GM19397 (cell line): ENCODE measurements around the gene ARHGAP24.
"Not testable (repeated sequence)": the region's sequence is repeated elsewhere in the genome, so short reads cannot be mapped to it uniquely, and the experiment has no call there.

Source experiments
- ATAC-seq: cut with Tn5 transposase; IDR thresholded peaks from one replicate; pipeline ENCODE4 v1.9.1; 2021; ENCODE audit warnings: mild to moderate bottlenecking, moderate library complexity; ENCODE audit not compliant: unreplicated experiment

ARHGAP24 gene

GRCh38 chr4:85889314-85889713 is 414.4 kb downstream of the ARHGAP24 start:
- ATAC-seq = no peak

DNA sequence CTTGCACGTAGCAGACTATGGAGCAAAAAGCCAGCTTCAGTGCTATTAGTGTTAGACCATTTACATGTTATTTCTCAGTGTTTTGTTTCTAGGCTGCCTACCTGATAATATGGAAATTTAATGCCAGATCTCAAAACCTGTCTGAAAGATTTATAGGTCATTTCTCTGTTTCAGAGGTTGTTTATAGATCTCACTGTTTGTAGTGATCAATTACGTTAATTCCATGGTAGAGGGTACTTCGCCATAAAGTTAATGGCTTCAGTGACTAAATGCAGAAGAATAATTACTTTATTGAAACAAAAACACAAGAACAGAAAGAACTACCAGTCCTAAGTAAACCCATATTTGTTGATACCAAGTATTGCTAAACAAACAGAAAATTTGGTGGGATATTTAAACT is 420.8 kb downstream of the ARHGAP24 start:
- no peak for ATAC-seq

DNA sequence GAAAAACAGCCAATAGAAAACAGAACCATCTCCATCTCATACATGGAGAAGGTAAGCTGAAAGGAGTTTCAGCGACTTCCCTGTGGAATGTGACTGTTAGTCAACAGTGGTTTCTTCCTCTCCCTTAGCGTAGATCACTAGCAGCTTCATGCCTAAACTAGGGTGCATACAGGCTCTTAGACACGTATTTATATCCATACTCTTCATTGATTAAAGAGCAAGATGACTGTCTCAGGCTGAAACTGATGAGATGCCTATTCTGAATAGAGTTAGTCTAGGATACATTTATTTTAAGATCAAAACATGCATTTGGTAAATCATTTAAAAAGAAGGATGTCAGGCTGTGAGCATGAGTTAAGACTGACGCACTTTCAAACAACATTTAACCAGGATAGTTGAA is 423.3 kb downstream of the ARHGAP24 start:
- no peak for ATAC-seq

DNA sequence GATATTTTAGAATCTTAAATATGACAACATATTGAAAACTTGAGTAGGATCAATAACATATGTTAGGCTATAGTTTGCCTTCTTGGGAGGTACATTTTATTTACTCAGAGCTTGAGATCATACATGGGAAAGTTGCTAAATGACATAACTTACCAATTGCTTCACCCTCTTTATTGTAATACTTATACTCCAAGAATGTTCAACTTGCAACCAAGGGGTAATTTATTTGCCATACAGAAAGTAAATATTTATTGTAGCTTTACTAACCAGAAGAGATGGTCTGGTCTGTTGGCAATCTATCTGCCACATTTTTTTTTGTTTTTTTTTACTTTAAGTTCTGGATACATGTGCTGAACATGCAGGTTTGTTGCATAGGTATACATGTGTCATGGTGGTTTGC is 426.6 kb downstream of the ARHGAP24 start:
- ATAC-seq = no peak

DNA sequence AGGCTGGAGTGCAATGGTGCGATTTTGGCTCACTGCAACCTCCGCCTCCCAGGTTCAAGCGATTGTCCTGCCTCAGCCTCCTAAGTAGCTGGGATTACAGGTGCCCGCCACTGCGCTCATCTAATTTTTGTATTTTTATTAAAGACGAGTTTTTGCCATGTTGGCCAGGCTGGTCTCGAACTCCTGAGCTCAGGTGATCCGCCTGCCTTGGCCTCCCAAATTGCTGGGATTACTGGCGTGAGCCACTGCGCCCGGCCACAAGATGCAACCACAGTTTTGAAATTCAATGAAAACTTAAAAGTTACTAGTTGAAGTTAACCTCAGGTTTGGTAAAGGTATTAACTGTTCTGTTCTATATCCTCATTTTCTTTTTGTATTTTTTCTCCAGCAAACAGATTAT is 427.7 kb downstream of the ARHGAP24 start:
- ATAC-seq = not testable (repeated sequence)

GRCh38 chr4:85905761-85906160 is 430.8 kb downstream of the ARHGAP24 start:
- ATAC-seq = no peak

DNA sequence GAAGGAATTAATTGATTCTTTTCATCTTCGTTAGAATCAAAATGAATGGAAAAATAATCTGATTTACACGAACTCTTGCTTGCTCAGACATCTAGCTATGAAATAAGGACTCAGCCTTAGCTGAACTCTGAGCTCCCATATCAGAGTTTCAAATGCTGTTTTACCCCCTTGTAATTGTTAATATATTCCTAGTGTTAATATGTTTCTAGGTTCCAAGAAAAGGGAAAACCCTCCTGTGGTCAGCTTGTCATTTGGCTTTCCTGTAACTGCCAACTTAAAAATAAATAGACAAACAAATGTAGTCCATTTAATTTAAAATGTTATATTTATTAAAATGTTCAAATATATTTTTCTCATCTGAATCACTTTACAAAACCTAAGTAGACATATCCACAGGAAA is 432.1 kb downstream of the ARHGAP24 start:
- no peak for ATAC-seq

DNA sequence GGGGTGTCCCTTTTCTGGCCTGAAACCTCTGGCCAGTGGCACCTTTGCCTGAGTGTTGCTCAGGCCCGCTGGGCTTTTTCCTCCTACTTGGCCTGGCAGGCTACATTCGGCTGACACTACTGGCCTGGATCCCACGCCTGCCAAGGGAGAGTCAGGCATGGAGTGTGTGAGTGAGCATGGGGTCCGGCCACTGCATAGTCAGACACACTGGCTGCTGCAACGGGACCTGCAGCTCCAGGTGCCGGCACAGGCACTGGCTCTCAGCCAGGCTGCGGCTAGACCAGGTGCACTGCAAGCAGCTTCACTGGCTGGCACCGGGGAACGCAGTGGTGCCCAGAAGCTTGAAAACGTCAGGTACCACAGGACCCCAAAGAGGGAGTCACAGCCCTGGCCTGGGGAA is 434.9 kb downstream of the ARHGAP24 start:
- no peak for ATAC-seq

- ATAC-seq = no peak
Observed at GRCh38 chr4:85910985-85911384, 436.0 kb downstream of the ARHGAP24 start.

DNA sequence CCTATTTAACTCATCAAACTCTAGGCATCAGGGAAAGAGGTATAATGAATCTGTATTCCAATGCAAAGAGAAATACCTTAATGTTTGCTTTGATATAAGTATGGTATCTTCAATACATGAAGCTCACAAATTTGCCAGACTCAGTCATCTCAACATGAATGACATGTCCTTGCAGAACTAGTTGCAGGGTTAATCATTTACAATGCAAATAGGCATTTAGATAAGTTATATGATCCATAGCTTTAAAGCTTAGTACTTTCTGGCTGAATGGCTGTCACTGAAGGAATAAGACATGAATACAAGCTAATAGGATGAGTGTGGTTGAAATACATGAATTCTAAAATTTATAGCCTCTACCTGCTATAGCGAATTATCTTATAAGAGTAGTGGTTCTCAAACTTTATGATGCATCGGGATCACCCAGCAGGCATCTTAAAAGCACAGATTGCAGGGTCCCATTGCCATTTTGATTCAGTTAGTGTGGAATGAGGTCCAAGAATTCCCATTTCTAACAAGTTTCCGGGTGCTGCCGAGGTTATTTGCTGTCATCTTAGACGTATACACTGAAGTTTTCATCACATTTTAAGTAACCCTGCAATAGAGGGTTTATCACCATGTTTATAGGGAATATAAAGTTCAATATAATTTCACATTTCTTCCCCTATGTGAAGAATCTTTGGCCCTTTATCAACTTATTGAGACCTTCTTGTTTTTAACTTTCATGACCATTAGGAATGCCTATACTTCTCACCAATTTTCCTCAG is 439.2 kb downstream of the ARHGAP24 start:
- no peak for ATAC-seq

GRCh38 chr4:85915570-85915969 is 440.6 kb downstream of the ARHGAP24 start:
- not testable (repeated sequence) for ATAC-seq

- no peak for ATAC-seq
Observed at GRCh38 chr4:85919200-85919887, 444.4 kb downstream of the ARHGAP24 start.

DNA sequence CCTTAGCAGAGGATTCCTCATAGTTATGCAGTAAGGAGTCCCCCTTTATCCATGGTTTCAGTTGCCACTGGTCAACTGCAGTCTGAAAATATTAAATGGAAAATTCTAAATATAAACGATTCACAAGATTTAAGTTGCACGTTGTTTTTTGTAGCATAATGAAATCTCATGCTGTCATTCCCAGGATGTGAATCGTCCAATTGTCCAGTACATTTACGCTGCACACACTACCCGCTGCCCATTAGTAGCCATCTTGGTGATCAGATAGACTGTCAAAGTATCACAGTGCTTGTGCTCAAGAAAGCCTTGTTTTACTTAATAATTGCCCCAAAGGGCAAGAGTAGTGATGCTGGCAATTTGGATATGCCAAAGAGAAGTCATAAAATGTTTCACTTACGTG is 450.1 kb downstream of the ARHGAP24 start:
- no peak for ATAC-seq

DNA sequence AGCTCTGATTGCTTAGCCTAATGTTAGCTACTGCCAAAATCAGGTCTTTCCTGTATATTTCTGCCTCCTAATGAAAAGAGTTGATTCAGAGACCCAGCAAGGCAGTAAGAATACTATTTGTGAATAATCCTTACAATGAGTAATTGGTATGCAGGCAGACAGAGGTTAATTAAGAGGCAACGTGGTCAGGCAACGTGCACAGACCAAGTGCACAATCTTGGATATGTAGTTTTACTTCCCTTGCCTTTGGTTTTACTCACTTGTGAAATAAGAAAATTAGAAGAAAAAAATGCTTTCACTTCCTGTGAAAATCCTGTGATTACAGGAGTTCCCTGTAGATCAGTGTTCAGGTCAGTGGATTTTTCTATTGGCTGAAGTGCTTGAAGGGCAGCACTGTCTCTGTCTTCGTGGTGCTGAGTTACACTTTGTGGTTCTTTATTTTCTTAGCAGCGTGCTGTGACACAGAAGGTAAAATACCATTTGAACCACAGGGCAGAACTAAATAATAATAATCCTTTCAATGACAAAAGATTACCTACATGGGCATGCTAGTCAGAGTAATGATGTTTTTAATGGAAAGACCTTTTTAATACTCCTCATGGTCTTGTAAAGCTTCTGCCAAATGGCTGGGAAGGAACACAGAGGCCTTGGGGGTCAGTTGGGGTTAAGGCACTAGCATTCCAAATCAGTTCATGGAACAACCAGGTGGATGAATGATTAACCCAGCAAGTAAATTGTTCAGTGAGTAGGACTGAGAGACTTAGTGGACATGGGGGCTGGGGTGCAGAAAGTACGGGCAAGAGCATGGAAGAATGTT is 454.0 kb downstream of the ARHGAP24 start:
- peak; percentile 59 for ATAC-seq

- peak; percentile 35 for ATAC-seq
Observed at GRCh38 chr4:85929961-85930665, 455.2 kb downstream of the ARHGAP24 start.

GRCh38 chr4:85932500-85933290 is 457.7 kb downstream of the ARHGAP24 start:
- no peak for ATAC-seq

DNA sequence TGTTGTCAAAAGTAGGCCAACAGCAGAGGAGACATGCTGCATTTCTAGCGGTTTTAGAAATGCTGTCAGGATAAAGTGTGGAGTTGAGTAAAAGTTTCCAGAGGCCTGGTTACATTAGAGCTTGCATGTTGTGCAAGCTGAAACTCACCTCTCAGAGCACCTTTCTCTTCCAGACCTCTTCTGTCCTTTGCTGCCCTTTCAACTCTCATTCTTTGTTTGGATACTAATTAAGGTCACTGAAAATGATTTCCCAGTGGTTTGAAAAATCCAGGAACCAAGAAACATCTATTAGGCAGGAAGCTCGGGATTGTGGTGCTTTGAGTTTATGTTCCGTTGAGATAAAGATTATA is 458.3 kb downstream of the ARHGAP24 start:
- no peak for ATAC-seq

- ATAC-seq = no peak
Observed at GRCh38 chr4:85937507-85937906, 462.6 kb downstream of the ARHGAP24 start.

- ATAC-seq = no peak
Observed at GRCh38 chr4:85938062-85938461, 463.1 kb downstream of the ARHGAP24 start.

GRCh38 chr4:85938902-85939301 is 464.0 kb downstream of the ARHGAP24 start:
- no peak for ATAC-seq
